Spleen (tissue), 7 donors: ENCODE measurements around the gene PTPN4.

ENCODE experiments used
- CTCF ChIP-seq, 11 experiments: fragments of 200-600 bp in 7 of 11; fragments of 450-650 bp in 4 of 11; sonication (generic) in 4 of 11; IDR thresholded peaks in 8 of 11; conservative IDR thresholded peaks in 3 of 11; 1 replicate in 7 of 11; 2 replicates in 4 of 11; pipeline versions ENCODE4 v1.4.0 to v1.8.0; 2016 to 2021; ENCODE audit warnings: antibody characterized with exemption in 11 of 11, inconsistent platforms in 4 of 11, mild to moderate bottlenecking in 1 of 11
- POLR2A ChIP-seq, 3 donors: fragments of 450-650 bp; IDR thresholded peaks; one replicate each; pipeline ENCODE4 v1.5.1; 2017; ENCODE audit warnings: antibody characterized with exemption in 3 of 3, mild to moderate bottlenecking in 1 of 3
- POLR2AphosphoS5 ChIP-seq, 3 donors: sonication (generic); formaldehyde crosslinking; IDR thresholded peaks; one replicate each; pipeline ENCODE4 v1.5.1; 2017; ENCODE audit warnings: antibody characterized with exemption in 3 of 3
- donor health status: DM: no; HTN: no; CAD: no; lungs with moderate emphysema.
- donor health status: DM: no; HTN: no; CAD: no.
- donor health status: DM: no; HTN: no; CAD: no.

GRCh38 chr2:119721904-119722303 is 37.8 kb upstream of the PTPN4 start:
- no peak for TF ChIP-seq CTCF (IDR thresholded peaks at IDR 0.05 in 8 of 11, conservative IDR thresholded peaks at IDR 0.05 in 3 of 11)
- no peak for TF ChIP-seq POLR2A (IDR thresholded peaks at IDR 0.05)
- TF ChIP-seq POLR2AphosphoS5 (IDR thresholded peaks at IDR 0.05): no peak
